Measurements from ENCODE around the gene TRAF5. TPM values are rescaled to one million over a fixed set of nuclear protein-coding genes. Genes with fewer than 3 reads are reported as not detected.

TRAF5 gene
- total RNA-seq, 1 donor from 2014 or later: 14.4 TPM

DNA sequence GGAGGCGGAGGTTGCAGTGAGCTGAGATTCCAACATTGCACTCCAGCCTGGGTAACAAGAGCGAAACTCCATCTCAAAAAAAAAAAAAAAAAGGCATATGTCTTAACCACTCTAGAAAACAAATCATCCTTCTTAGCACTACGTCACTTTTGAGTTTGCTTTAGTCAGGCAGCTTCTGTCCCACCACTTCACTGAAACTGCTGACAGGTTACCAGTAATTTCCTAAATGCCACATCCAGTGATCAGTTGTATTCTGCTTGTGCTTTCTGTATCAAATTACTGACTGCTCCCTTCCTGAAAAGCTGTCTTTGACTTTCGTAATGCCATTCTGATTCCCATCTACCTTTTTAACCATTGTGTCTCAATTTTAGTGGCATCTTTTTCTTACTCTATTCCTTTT lies 45.7 kb upstream of the TRAF5 start:
- Histone ChIP-seq H3K27ac (ENCODE audit: low read depth, low read length) (peak overlapping the region; percentile 4), H3K36me3 (ENCODE audit: insufficient read depth, low read length) (peaks cover 36% of the 10 kb centered on the region), H2AFZ (ENCODE audit: low read depth, low read length) (no peak overlapping the region), H3K9me3 (ENCODE audit: insufficient read depth, low read depth, low read length) (no peaks in the 10 kb centered on the region), H4K20me1 (ENCODE audit: insufficient read depth, low read length) (no peaks in the 10 kb centered on the region), H3K27me3 (ENCODE audit: insufficient read depth, low read length) (no peaks in the 10 kb centered on the region), H3K4me1 (ENCODE audit: insufficient read depth, low read length) (peaks cover 4% of the 10 kb centered on the region), H3K4me3 (ENCODE audit: insufficient read depth, low read depth, low read length) (no peak overlapping the region), H3K79me2 (ENCODE audit: insufficient read depth, low read length) (no peaks in the 10 kb centered on the region), H3K9ac (ENCODE audit: low read length) (no peak overlapping the region), H3K4me2 (ENCODE audit: low read length) (no peak overlapping the region)
- Mint-ChIP-seq H3K36me3 (ENCODE audit: low read depth, unreplicated experiment) (peaks cover 2% of the 10 kb centered on the region), H3K4me1 (ENCODE audit: low read depth, unreplicated experiment) (peaks cover 2% of the 10 kb centered on the region), H3K27ac (ENCODE audit: unreplicated experiment) (no peak overlapping the region), H3K4me3 (ENCODE audit: unreplicated experiment) (no peak overlapping the region), H3K27me3 (ENCODE audit: low read depth, unreplicated experiment) (no peaks in the 10 kb centered on the region), H3K9me3 (ENCODE audit: unreplicated experiment) (no peaks in the 10 kb centered on the region)
- no peak for DNase-seq (ENCODE audit: low read depth)
- no peak for TF ChIP-seq EZH2 (IDR thresholded peaks at IDR 0.05; ENCODE audit: insufficient read depth, low read length)
- TF ChIP-seq, protein P1, sequence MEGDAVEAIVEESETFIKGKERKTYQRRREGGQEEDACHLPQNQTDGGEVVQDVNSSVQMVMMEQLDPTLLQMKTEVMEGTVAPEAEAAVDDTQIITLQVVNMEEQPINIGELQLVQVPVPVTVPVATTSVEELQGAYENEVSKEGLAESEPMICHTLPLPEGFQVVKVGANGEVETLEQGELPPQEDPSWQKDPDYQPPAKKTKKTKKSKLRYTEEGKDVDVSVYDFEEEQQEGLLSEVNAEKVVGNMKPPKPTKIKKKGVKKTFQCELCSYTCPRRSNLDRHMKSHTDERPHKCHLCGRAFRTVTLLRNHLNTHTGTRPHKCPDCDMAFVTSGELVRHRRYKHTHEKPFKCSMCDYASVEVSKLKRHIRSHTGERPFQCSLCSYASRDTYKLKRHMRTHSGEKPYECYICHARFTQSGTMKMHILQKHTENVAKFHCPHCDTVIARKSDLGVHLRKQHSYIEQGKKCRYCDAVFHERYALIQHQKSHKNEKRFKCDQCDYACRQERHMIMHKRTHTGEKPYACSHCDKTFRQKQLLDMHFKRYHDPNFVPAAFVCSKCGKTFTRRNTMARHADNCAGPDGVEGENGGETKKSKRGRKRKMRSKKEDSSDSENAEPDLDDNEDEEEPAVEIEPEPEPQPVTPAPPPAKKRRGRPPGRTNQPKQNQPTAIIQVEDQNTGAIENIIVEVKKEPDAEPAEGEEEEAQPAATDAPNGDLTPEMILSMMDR (IDR thresholded peaks at IDR 0.05; ENCODE audit: insufficient read depth, low read depth, low read length): no peak
- FAIRE-seq: no peak

DNA sequence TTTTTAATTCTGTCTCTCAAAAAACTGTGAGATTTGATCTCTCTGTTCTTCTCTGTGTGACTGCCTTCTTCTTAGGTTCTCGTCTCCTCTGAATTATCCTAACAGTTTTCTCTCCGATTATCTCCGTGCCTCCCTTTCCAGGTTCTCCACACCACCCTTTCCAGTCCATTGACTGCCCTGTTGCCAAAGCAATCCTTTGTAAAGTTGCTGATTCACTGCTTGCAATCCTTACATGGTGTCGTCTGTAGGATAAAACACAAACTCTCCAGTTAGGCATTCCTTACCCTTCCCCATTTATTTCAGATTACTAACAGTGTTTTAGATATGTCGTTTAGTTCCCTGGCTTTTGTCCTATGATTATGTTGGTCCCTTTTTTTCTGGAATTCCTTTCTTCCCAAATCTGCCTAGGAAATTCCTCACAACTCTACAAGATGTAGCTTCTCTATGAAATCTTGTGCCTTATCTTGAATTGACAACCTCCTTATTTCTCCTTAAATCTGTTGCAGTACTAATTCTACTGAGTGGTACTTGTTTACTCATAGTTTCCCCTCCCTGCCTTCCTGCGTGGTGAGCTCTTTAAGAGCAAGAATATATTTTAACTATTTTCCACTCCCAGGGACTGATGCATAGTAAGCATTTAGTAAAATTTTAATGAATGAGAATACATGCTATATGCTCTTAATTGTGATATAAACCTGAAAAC lies 45.2 kb upstream of the TRAF5 start:
- H4K20me1 ChIP-seq (ENCODE audit: insufficient read depth, low read length): no peaks in the 10 kb centered on the region
- Mint-ChIP-seq H3K9me3 (ENCODE audit: unreplicated experiment) (no peaks in the 10 kb centered on the region), H3K4me1 (ENCODE audit: low read depth, unreplicated experiment) (peaks cover 2% of the 10 kb centered on the region), H3K27me3 (ENCODE audit: low read depth, unreplicated experiment) (no peaks in the 10 kb centered on the region), H3K27ac (ENCODE audit: unreplicated experiment) (no peak overlapping the region), H3K4me3 (ENCODE audit: unreplicated experiment) (no peak overlapping the region), H3K36me3 (ENCODE audit: low read depth, unreplicated experiment) (peaks cover 2% of the 10 kb centered on the region)
- no peaks in the 10 kb centered on the region for H3K27me3 ChIP-seq (ENCODE audit: insufficient read depth, low read length)
- H3K4me1 ChIP-seq (ENCODE audit: insufficient read depth, low read length): peaks cover 4% of the 10 kb centered on the region
- DNase-seq (ENCODE audit: low read depth) (peak; percentile 49), FAIRE-seq (no peak)
- TF ChIP-seq EZH2 (IDR thresholded peaks at IDR 0.05; ENCODE audit: insufficient read depth, low read length): no peak
- TF ChIP-seq, protein P1 (IDR thresholded peaks at IDR 0.05; ENCODE audit: insufficient read depth, low read depth, low read length): no peak
- H3K4me2 ChIP-seq (ENCODE audit: low read length): no peak overlapping the region
- no peaks in the 10 kb centered on the region for H3K79me2 ChIP-seq (ENCODE audit: insufficient read depth, low read length)
- no peak overlapping the region for H3K9ac ChIP-seq (ENCODE audit: low read length)
- no peak overlapping the region for H2AFZ ChIP-seq (ENCODE audit: low read depth, low read length)
- no peaks in the 10 kb centered on the region for H3K9me3 ChIP-seq (ENCODE audit: insufficient read depth, low read depth, low read length)
- no peak overlapping the region for H3K4me3 ChIP-seq (ENCODE audit: insufficient read depth, low read depth, low read length)
- peaks cover 31% of the 10 kb centered on the region for H3K36me3 ChIP-seq (ENCODE audit: insufficient read depth, low read length)
- H3K27ac ChIP-seq (ENCODE audit: low read depth, low read length): peak overlapping the region; percentile 4

DNA sequence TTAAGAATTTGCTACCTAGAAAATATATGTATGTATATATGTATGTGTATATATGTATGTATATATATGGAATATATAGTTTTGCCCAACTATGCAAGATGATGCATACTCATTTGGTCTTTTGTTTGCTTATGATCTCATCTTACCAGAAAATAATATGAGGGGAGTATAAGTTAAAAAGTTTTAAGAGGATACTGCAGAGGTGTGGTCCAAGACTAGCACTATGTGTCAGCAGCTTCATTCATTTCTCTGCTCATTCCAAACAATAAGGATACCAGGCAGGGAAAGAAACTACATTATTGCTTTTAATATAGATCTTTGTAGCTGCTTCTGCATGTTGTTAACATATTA lies 44.6 kb upstream of the TRAF5 start:
- TF ChIP-seq EZH2 (IDR thresholded peaks at IDR 0.05; ENCODE audit: insufficient read depth, low read length): no peak
- TF ChIP-seq, protein P1 (IDR thresholded peaks at IDR 0.05; ENCODE audit: insufficient read depth, low read depth, low read length): no peak
- Histone ChIP-seq H3K4me1 (ENCODE audit: insufficient read depth, low read length) (peaks cover 4% of the 10 kb centered on the region), H3K9ac (ENCODE audit: low read length) (no peak overlapping the region), H3K36me3 (ENCODE audit: insufficient read depth, low read length) (peaks cover 36% of the 10 kb centered on the region), H3K79me2 (ENCODE audit: insufficient read depth, low read length) (no peaks in the 10 kb centered on the region), H3K9me3 (ENCODE audit: insufficient read depth, low read depth, low read length) (no peaks in the 10 kb centered on the region), H3K27me3 (ENCODE audit: insufficient read depth, low read length) (no peaks in the 10 kb centered on the region), H3K4me3 (ENCODE audit: insufficient read depth, low read depth, low read length) (no peak overlapping the region), H4K20me1 (ENCODE audit: insufficient read depth, low read length) (no peaks in the 10 kb centered on the region), H2AFZ (ENCODE audit: low read depth, low read length) (no peak overlapping the region), H3K4me2 (ENCODE audit: low read length) (no peak overlapping the region), H3K27ac (ENCODE audit: low read depth, low read length) (no peak overlapping the region)
- Mint-ChIP-seq H3K27me3 (ENCODE audit: low read depth, unreplicated experiment) (no peaks in the 10 kb centered on the region), H3K36me3 (ENCODE audit: low read depth, unreplicated experiment) (peaks cover 2% of the 10 kb centered on the region), H3K4me3 (ENCODE audit: unreplicated experiment) (no peak overlapping the region), H3K27ac (ENCODE audit: unreplicated experiment) (no peak overlapping the region), H3K9me3 (ENCODE audit: unreplicated experiment) (no peaks in the 10 kb centered on the region), H3K4me1 (ENCODE audit: low read depth, unreplicated experiment) (peaks cover 2% of the 10 kb centered on the region)
- FAIRE-seq (no peak), DNase-seq (ENCODE audit: low read depth) (no peak)

Data from astrocyte (in vitro differentiated cells and primary cell).